SK-N-SH treated with all-trans-retinoic acid at 6 μM for 48 hours (cell line): ENCODE results near the gene GPC5.

Experiments
- ATAC-seq: fragments of 200-7000 bp; cut with Tn5 transposase; 3 replicates; pipeline ENCODE4 v1.9.1; 2020; ENCODE audit warnings: mild to moderate bottlenecking, moderate library complexity
- ARNTL ChIP-seq: fragments of 450-650 bp; formaldehyde crosslinking; IDR thresholded peaks from 2 replicates; pipeline ENCODE4 v1.5.0; 2020; ENCODE audit warnings: low read depth, mild to moderate bottlenecking, moderate library complexity, borderline replicate concordance
- CSDC2 ChIP-seq: fragments of 250-450 bp; sonication (Bioruptor Pico); IDR thresholded peaks from 2 replicates; pipeline ENCODE4 v1.5.0; 2020; ENCODE audit warnings: mild to moderate bottlenecking, moderate library complexity
- ESRRG ChIP-seq: fragments of 250-450 bp; sonication (Bioruptor Pico); IDR thresholded peaks from 2 replicates; pipeline ENCODE4 v1.6.1; 2021; ENCODE audit warnings: mild to moderate bottlenecking
- GLIS3 ChIP-seq: fragments of 250-450 bp; sonication (Bioruptor Pico); IDR thresholded peaks from 2 replicates; pipeline ENCODE4 v1.5.0; 2020; ENCODE audit warnings: mild to moderate bottlenecking, moderate library complexity
- ISL1 ChIP-seq: fragments of 250-450 bp; sonication (Bioruptor Pico); IDR thresholded peaks from 2 replicates; pipeline ENCODE4 v2.1.2; 2022; ENCODE audit warnings: mild to moderate bottlenecking, moderate library complexity
- PPARA ChIP-seq: fragments of 250-450 bp; sonication (Bioruptor Pico); IDR thresholded peaks from 2 replicates; pipeline ENCODE4 v1.5.0; 2020; ENCODE audit warnings: mild to moderate bottlenecking, borderline replicate concordance
- RARB ChIP-seq: fragments of 250-450 bp; sonication (Bioruptor Pico); IDR thresholded peaks from 2 replicates; pipeline ENCODE4 v1.8.0; 2021; ENCODE audit warnings: mild to moderate bottlenecking, moderate library complexity
- SNAI2 ChIP-seq: fragments of 250-450 bp; sonication (Bioruptor Pico); IDR thresholded peaks from 2 replicates; pipeline ENCODE4 v1.5.0; 2020; ENCODE audit warnings: mild to moderate bottlenecking, moderate library complexity
- TCF4 ChIP-seq: fragments of 250-450 bp; sonication (Bioruptor Pico); IDR thresholded peaks from 2 replicates; pipeline ENCODE4 v1.8.0; 2021; ENCODE audit warnings: mild to moderate bottlenecking, moderate library complexity, borderline replicate concordance
- TOX ChIP-seq: fragments of 250-450 bp; sonication (Bioruptor Pico); IDR thresholded peaks from 2 replicates; pipeline ENCODE4 v1.8.0; 2021; ENCODE audit warnings: mild to moderate bottlenecking, moderate library complexity, borderline replicate concordance
- ZC3H10 ChIP-seq: fragments of 250-450 bp; sonication (Bioruptor Pico); IDR thresholded peaks from 2 replicates; pipeline ENCODE4 v1.5.1; 2021; ENCODE audit warnings: mild to moderate bottlenecking, moderate library complexity
- ZFP3 ChIP-seq: fragments of 250-450 bp; sonication (Bioruptor Pico); IDR thresholded peaks from 2 replicates; pipeline ENCODE4 v1.5.0; 2020; ENCODE audit warnings: mild to moderate bottlenecking, moderate library complexity
- ZFP30 ChIP-seq: fragments of 450-650 bp; formaldehyde crosslinking; IDR thresholded peaks from 2 replicates; pipeline ENCODE4 v1.5.0; 2022; ENCODE audit warnings: mild to moderate bottlenecking, moderate library complexity
- ZNF565 ChIP-seq: fragments of 450-650 bp; formaldehyde crosslinking; conservative IDR thresholded peaks from 2 replicates; pipeline ENCODE4 v1.5.0; 2020; ENCODE audit warnings: low read depth, mild to moderate bottlenecking, moderate library complexity
- ZNF70 ChIP-seq: fragments of 450-650 bp; formaldehyde crosslinking; IDR thresholded peaks from 2 replicates; pipeline ENCODE4 v1.5.0; 2020; ENCODE audit warnings: mild to moderate bottlenecking, moderate library complexity
- ZNF8 ChIP-seq: fragments of 450-650 bp; formaldehyde crosslinking; IDR thresholded peaks from 2 replicates; pipeline ENCODE4 v1.5.0; 2020; ENCODE audit warnings: mild to moderate bottlenecking, moderate library complexity
- TF ChIP-seq, protein P1 (sequence below): fragments of 250-450 bp; sonication (Bioruptor Pico); IDR thresholded peaks from 2 replicates; pipeline ENCODE4 v1.8.0; 2020; ENCODE audit warnings: mild to moderate bottlenecking, moderate library complexity, borderline replicate concordance
- TF ChIP-seq, protein P2 (sequence below): fragments of 250-450 bp; sonication (Bioruptor Pico); IDR thresholded peaks from 2 replicates; pipeline ENCODE4 v1.5.0; 2020; ENCODE audit warnings: mild to moderate bottlenecking, moderate library complexity
- TF ChIP-seq, protein P3 (sequence below): fragments of 250-450 bp; sonication (Bioruptor Pico); IDR thresholded peaks from 2 replicates; pipeline ENCODE4 v1.8.0; 2021; ENCODE audit warnings: low read depth, mild to moderate bottlenecking, moderate library complexity, borderline replicate concordance
- TF ChIP-seq, protein P4 (sequence below): fragments of 250-450 bp; sonication (Bioruptor Pico); IDR thresholded peaks from 2 replicates; pipeline ENCODE4 v1.5.1; 2020; ENCODE audit warnings: low read depth, mild to moderate bottlenecking, moderate library complexity
- TF ChIP-seq, protein P5 (sequence below): fragments of 250-450 bp; sonication (Bioruptor Pico); IDR thresholded peaks from 2 replicates; pipeline ENCODE4 v1.5.1; 2021; ENCODE audit warnings: mild to moderate bottlenecking, moderate library complexity

Gene GPC5

DNA sequence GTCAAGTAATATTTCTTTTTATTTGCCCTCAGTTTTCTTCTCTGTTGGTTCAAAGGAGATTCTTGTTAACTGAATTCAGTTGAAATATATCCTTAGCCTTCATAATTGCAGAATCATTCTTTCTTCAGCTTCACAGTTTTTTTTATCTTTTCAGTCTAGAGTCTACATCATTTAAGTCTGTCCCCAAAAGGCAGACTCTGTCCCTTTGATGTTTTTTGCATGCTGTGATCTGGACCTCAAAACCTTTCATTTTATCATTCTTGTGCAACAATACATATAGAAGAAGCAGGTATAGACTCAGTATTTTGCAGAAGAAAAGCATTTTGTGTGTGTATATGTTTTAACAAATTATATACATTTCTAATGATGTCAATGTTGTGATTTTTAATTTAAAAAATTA is 1093.4 kb downstream of the GPC5 start:
- no peak for ATAC-seq
- TF ChIP-seq CSDC2 (CRISPR knock-in tag) (no peak), ZNF70 (CRISPR knock-in tag) (no peak), GLIS3 (no peak), RARB (CRISPR knock-in tag) (no peak), ISL1 (no peak)
- TF ChIP-seq, protein P1, sequence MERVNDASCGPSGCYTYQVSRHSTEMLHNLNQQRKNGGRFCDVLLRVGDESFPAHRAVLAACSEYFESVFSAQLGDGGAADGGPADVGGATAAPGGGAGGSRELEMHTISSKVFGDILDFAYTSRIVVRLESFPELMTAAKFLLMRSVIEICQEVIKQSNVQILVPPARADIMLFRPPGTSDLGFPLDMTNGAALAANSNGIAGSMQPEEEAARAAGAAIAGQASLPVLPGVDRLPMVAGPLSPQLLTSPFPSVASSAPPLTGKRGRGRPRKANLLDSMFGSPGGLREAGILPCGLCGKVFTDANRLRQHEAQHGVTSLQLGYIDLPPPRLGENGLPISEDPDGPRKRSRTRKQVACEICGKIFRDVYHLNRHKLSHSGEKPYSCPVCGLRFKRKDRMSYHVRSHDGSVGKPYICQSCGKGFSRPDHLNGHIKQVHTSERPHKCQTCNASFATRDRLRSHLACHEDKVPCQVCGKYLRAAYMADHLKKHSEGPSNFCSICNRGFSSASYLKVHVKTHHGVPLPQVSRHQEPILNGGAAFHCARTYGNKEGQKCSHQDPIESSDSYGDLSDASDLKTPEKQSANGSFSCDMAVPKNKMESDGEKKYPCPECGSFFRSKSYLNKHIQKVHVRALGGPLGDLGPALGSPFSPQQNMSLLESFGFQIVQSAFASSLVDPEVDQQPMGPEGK (CRISPR knock-in tag), result no peak
- TF ChIP-seq, protein P2, sequence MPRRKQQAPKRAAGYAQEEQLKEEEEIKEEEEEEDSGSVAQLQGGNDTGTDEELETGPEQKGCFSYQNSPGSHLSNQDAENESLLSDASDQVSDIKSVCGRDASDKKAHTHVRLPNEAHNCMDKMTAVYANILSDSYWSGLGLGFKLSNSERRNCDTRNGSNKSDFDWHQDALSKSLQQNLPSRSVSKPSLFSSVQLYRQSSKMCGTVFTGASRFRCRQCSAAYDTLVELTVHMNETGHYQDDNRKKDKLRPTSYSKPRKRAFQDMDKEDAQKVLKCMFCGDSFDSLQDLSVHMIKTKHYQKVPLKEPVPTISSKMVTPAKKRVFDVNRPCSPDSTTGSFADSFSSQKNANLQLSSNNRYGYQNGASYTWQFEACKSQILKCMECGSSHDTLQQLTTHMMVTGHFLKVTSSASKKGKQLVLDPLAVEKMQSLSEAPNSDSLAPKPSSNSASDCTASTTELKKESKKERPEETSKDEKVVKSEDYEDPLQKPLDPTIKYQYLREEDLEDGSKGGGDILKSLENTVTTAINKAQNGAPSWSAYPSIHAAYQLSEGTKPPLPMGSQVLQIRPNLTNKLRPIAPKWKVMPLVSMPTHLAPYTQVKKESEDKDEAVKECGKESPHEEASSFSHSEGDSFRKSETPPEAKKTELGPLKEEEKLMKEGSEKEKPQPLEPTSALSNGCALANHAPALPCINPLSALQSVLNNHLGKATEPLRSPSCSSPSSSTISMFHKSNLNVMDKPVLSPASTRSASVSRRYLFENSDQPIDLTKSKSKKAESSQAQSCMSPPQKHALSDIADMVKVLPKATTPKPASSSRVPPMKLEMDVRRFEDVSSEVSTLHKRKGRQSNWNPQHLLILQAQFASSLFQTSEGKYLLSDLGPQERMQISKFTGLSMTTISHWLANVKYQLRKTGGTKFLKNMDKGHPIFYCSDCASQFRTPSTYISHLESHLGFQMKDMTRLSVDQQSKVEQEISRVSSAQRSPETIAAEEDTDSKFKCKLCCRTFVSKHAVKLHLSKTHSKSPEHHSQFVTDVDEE, result no peak
- TF ChIP-seq, protein P3, sequence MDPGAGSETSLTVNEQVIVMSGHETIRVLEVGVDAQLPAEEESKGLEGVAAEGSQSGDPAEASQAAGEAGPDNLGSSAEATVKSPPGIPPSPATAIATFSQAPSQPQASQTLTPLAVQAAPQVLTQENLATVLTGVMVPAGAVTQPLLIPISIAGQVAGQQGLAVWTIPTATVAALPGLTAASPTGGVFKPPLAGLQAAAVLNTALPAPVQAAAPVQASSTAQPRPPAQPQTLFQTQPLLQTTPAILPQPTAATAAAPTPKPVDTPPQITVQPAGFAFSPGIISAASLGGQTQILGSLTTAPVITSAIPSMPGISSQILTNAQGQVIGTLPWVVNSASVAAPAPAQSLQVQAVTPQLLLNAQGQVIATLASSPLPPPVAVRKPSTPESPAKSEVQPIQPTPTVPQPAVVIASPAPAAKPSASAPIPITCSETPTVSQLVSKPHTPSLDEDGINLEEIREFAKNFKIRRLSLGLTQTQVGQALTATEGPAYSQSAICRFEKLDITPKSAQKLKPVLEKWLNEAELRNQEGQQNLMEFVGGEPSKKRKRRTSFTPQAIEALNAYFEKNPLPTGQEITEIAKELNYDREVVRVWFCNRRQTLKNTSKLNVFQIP, result no peak

DNA sequence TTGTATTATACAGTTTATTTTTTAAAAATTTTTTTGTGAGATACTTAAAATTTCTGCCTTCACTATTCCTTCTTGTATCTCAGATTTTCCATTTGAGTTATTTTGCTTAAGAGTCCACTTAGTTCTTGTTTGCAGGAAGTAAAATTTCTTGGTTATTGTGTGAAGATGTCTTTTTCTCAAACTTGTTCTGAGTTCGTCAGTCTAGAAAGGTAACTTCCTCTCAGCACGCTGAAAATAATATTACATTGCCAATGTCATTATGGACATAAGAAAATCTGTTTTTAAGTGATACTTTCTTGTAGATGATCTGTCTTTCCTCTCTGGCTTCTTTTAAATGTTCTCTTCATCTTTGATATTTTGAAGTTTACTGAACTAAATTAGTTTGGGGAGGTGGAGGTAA is 1096.5 kb downstream of the GPC5 start:
- TF ChIP-seq SNAI2 (CRISPR knock-in tag) (no peak), ARNTL (no peak), ZFP3 (CRISPR knock-in tag) (no peak), ZNF565 (CRISPR knock-in tag) (no peak), ISL1 (no peak), ZC3H10 (CRISPR knock-in tag) (no peak), GLIS3 (no peak), ZNF70 (CRISPR knock-in tag) (no peak), TCF4 (CRISPR knock-in tag) (no peak), ESRRG (no peak), TOX (no peak), ZNF8 (CRISPR knock-in tag) (no peak)
- TF ChIP-seq, protein P4, sequence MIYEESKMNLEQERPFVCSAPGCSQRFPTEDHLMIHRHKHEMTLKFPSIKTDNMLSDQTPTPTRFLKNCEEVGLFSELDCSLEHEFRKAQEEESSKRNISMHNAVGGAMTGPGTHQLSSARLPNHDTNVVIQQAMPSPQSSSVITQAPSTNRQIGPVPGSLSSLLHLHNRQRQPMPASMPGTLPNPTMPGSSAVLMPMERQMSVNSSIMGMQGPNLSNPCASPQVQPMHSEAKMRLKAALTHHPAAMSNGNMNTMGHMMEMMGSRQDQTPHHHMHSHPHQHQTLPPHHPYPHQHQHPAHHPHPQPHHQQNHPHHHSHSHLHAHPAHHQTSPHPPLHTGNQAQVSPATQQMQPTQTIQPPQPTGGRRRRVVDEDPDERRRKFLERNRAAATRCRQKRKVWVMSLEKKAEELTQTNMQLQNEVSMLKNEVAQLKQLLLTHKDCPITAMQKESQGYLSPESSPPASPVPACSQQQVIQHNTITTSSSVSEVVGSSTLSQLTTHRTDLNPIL (CRISPR knock-in tag), result no peak
- TF ChIP-seq, protein P5, sequence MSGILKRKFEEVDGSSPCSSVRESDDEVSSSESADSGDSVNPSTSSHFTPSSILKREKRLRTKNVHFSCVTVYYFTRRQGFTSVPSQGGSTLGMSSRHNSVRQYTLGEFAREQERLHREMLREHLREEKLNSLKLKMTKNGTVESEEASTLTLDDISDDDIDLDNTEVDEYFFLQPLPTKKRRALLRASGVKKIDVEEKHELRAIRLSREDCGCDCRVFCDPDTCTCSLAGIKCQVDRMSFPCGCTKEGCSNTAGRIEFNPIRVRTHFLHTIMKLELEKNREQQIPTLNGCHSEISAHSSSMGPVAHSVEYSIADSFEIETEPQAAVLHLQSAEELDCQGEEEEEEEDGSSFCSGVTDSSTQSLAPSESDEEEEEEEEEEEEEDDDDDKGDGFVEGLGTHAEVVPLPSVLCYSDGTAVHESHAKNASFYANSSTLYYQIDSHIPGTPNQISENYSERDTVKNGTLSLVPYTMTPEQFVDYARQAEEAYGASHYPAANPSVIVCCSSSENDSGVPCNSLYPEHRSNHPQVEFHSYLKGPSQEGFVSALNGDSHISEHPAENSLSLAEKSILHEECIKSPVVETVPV (CRISPR knock-in tag), result no peak
- ATAC-seq, result no peak

DNA sequence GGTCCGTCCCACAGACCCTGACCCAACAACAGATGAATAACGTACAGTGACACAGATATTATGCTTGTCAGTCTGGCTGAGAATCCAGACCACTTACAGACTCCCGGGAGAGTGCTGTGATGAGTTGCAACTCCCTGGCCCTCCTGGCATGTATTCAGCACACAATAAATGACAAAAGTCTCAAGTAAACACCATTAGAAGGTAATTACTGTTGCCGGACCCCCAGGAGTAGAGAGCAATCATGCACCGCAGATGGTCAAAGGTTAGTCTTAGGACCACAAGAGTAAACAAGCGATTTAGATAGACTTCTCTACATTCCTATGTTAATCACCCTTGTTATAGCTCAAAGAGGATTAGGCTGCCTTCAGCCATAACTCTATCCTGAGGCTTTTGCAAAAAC is 1101.8 kb downstream of the GPC5 start:
- no peak for ATAC-seq
- TF ChIP-seq, protein P3, result no peak

DNA sequence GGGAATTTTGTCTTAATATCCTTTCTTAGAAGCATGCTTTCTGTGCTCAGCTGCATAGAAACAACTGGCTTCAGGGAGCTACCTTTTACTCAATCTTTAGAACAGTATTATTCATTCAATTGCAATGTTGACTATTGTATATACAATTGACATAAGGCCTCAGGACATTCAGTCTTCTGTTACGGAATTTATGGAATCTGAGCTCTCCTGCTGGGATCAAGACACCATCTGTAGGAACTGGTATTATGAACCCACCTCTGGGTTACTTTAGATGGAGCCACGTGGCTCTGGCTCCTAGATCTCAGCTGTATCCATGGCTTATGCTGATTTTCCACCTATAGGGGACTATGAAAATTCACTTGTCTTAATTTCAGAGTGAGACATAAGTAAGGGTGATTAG is 1112.0 kb downstream of the GPC5 start:
- ATAC-seq, result no peak
- TF ChIP-seq ARNTL (no peak), PPARA (no peak), ZNF565 (CRISPR knock-in tag) (no peak), ESRRG (no peak), ZFP3 (CRISPR knock-in tag) (no peak), CSDC2 (CRISPR knock-in tag) (no peak), ISL1 (no peak), RARB (CRISPR knock-in tag) (no peak), ZFP30 (CRISPR knock-in tag) (no peak), ZNF8 (CRISPR knock-in tag) (no peak), GLIS3 (no peak)
- TF ChIP-seq, protein P3, result no peak
- TF ChIP-seq, protein P1 (CRISPR knock-in tag), result no peak
